ENCODE measurements around the gene SMIM29. TPM values are rescaled to one million over a fixed set of nuclear protein-coding genes. Genes with fewer than 3 reads are reported as not detected.
A peak's percentile ranks its signal among the peaks of the same experiment; 100 is the strongest.

SMIM29 gene
- total and polyA plus RNA-seq, 3 experiments from 2014 or later = 23.0 to 62.5 (median 26.0) TPM

DNA sequence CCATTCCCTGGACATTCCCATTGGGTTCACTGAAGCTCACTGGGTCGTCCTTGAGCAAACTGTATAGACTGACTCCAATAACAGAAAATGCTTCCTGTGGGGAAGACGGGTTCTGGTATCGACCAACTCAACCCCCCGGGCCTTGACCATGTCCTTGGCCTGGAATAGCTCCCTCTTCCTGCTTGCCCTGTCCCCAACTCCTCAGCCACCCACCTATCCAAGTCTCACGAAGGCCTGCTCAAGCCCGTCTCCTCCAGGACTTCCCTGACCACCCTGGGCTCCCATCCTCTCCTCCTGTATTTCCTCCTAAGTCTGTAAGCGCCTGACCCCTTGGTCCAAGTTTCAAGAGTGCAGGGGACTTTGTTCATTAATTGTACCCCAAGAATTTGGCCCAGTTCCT lies 14.9 kb downstream of the SMIM29 start:
- no peaks in the 10 kb centered on the region for H3K9me3 Mint-ChIP-seq
- Histone ChIP-seq H3K4me3 (ENCODE audit: low read length) (no peak overlapping the region), H3K27ac (ENCODE audit: low read depth, low read length) (no peak overlapping the region), H3K4me1 (ENCODE audit: insufficient read depth, low read length) (peaks cover 14% of the 10 kb centered on the region), H3K36me3 (ENCODE audit: insufficient read depth, low read length) (no peaks in the 10 kb centered on the region), H3K9me3 (ENCODE audit: low read length) (no peaks in the 10 kb centered on the region), H3K27me3 (ENCODE audit: insufficient read depth, low read length, poor library complexity, severe bottlenecking) (no peaks in the 10 kb centered on the region)
- CTCF ChIA-PET = interaction anchor here (1.3 kb wide), 1 partner anchor 192 kb away, joined by 3 read pairs; the partner anchor contains the start of gene RPS10
- no peaks in the 10 kb centered on the region for H3K27me3 Mint-ChIP-seq
- no peak for DNase-seq
- H3K36me3 Mint-ChIP-seq = peaks cover 0 to 8% (median 0%) of the 10 kb centered on the region in 3 donors
- H3K4me1 Mint-ChIP-seq = peaks cover 15 to 24% (median 19%) of the 10 kb centered on the region in 3 donors
- peak overlapping the region in 7 of 8 donors; percentile 51 to 95 (median 74) for H3K27ac Mint-ChIP-seq
- POLR2A ChIA-PET = interaction anchor here (0.5 to 0.6 kb wide), 2 partner anchors 14 to 88 kb away, joined by 3 read pairs; partner anchors contain the start of gene GRM4
- H3K4me3 Mint-ChIP-seq = peak overlapping the region in 5 of 7 donors; percentile 21 to 84 (median 53)

- POLR2A ChIA-PET = no interaction called here
- Histone ChIP-seq H3K9me3 (ENCODE audit: low read length) (no peaks in the 10 kb centered on the region), H3K27ac (ENCODE audit: low read depth, low read length) (no peak overlapping the region), H3K4me1 (ENCODE audit: insufficient read depth, low read length) (peaks cover 5% of the 10 kb centered on the region), H3K27me3 (ENCODE audit: insufficient read depth, low read length, poor library complexity, severe bottlenecking) (no peaks in the 10 kb centered on the region), H3K36me3 (ENCODE audit: insufficient read depth, low read length) (no peaks in the 10 kb centered on the region), H3K4me3 (ENCODE audit: low read length) (no peak overlapping the region)
- Mint-ChIP-seq H3K27me3 (no peaks in the 10 kb centered on the region), H3K27ac (peak overlapping the region in 6 of 8 donors; percentile 16 to 83 (median 64)), H3K36me3 (peaks cover 0 to 6% (median 0%) of the 10 kb centered on the region in 3 donors), H3K9me3 (no peaks in the 10 kb centered on the region), H3K4me1 (peaks cover 8 to 16% (median 11%) of the 10 kb centered on the region in 3 donors), H3K4me3 (peak overlapping the region in 2 of 7 donors; percentile 8 to 84)
- no peak for DNase-seq
- CTCF ChIA-PET = interaction anchor here (0.7 kb wide), 1 partner anchor 17 kb away, joined by 3 read pairs; no protein-coding TSS in a partner anchor
These were observed 15.9 kb downstream of the SMIM29 start for GRCh38 chr6:34232901-34233300.

- no peaks in the 10 kb centered on the region for H3K36me3 ChIP-seq (ENCODE audit: insufficient read depth, low read length)
- Mint-ChIP-seq H3K4me1 (peaks cover 8 to 16% (median 11%) of the 10 kb centered on the region in 3 donors), H3K27ac (peak overlapping the region in 3 of 8 donors; percentile 13 to 93 (median 43)), H3K4me3 (no peak overlapping the region), H3K9me3 (no peaks in the 10 kb centered on the region), H3K36me3 (peaks cover 0 to 5% (median 0%) of the 10 kb centered on the region in 3 donors), H3K27me3 (no peaks in the 10 kb centered on the region)
- no peaks in the 10 kb centered on the region for H3K9me3 ChIP-seq (ENCODE audit: low read length)
- peaks cover 5% of the 10 kb centered on the region for H3K4me1 ChIP-seq (ENCODE audit: insufficient read depth, low read length)
- H3K27me3 ChIP-seq (ENCODE audit: insufficient read depth, low read length, poor library complexity, severe bottlenecking) = no peaks in the 10 kb centered on the region
- ChIA-PET CTCF (interaction anchor here (0.7 to 1.3 kb wide), 2 partner anchors 18 to 36 kb away, joined by 3 to 4 read pairs; no protein-coding TSS in a partner anchor), POLR2A (no interaction called here)
- no peak overlapping the region for H3K4me3 ChIP-seq (ENCODE audit: low read length)
- no peak overlapping the region for H3K27ac ChIP-seq (ENCODE audit: low read depth, low read length)
- no peak for DNase-seq
These were observed 17.1 kb downstream of the SMIM29 start for GRCh38 chr6:34231566-34232336.

DNA sequence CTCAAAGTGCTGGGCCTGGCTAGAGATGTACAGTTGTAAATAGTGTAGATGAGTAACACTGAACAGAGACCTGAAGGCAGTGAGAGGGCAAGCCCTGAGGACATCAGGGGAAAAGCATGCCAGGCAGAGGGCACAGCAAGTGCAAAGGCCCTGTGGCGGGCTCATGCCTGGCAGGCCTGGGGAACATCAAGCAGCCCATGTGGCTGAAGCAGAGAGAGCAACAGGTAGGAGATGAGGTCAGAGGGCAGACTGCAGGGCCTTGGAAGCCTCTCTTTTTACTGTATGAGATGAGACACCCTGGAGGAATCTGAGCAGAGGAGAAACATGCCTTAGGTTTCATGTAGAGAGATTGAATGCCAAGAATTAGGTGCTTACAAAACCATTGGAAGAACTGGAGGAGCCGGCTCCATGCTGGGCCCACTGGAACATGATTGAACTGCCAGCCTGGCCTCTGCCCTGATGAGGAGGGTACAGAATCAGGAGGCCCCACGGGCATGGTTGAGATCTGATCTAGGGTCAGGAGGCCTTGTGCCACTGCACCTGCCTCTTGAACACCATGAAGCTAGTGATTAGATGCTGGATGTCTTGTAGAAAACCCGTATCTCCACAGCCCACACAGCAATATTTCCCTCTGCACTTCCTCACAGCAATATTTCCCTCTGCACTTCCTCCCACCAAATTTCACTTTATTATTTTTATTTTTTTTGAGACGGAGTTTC lies 18.0 kb downstream of the SMIM29 start:
- Histone ChIP-seq H3K27ac (ENCODE audit: low read depth, low read length) (no peak overlapping the region), H3K36me3 (ENCODE audit: insufficient read depth, low read length) (no peaks in the 10 kb centered on the region), H3K4me3 (ENCODE audit: low read length) (no peak overlapping the region), H3K4me1 (ENCODE audit: insufficient read depth, low read length) (no peaks in the 10 kb centered on the region), H3K9me3 (ENCODE audit: low read length) (no peaks in the 10 kb centered on the region), H3K27me3 (ENCODE audit: insufficient read depth, low read length, poor library complexity, severe bottlenecking) (no peaks in the 10 kb centered on the region)
- Mint-ChIP-seq H3K36me3 (peaks cover 0 to under 1% (median 0%) of the 10 kb centered on the region in 3 donors), H3K27me3 (no peaks in the 10 kb centered on the region), H3K9me3 (no peaks in the 10 kb centered on the region), H3K4me3 (peak overlapping the region in 1 of 7 donors; percentile 51), H3K4me1 (peaks cover 4 to 7% (median 7%) of the 10 kb centered on the region in 3 donors), H3K27ac (peak overlapping the region in 3 of 8 donors; percentile 2 to 60 (median 32))
- no peak for DNase-seq
- ChIA-PET POLR2A (no interaction called here), CTCF (interaction anchor here (1.3 kb wide), 1 partner anchor 19 kb away, joined by 4 read pairs; no protein-coding TSS in a partner anchor)

- H3K9me3 ChIP-seq (ENCODE audit: low read length) = no peaks in the 10 kb centered on the region
- no peak overlapping the region for H3K27ac ChIP-seq (ENCODE audit: low read depth, low read length)
- H3K27me3 Mint-ChIP-seq = no peaks in the 10 kb centered on the region
- H3K36me3 Mint-ChIP-seq = no peaks in the 10 kb centered on the region
- H3K4me3 ChIP-seq (ENCODE audit: low read length) = no peak overlapping the region
- H3K4me3 Mint-ChIP-seq = peak overlapping the region in 1 of 7 donors; percentile 42
- H3K27ac Mint-ChIP-seq = peak overlapping the region in 1 of 8 donors; percentile 60
- POLR2A ChIA-PET = no interaction called here
- no peaks in the 10 kb centered on the region for H3K27me3 ChIP-seq (ENCODE audit: insufficient read depth, low read length, poor library complexity, severe bottlenecking)
- CTCF ChIA-PET = interaction anchor here (1.2 to 1.3 kb wide), 2 partner anchors 15 to 20 kb away, joined by 3 to 5 read pairs; no protein-coding TSS in a partner anchor
- H3K9me3 Mint-ChIP-seq = no peaks in the 10 kb centered on the region
- H3K4me1 ChIP-seq (ENCODE audit: insufficient read depth, low read length) = no peaks in the 10 kb centered on the region
- no peak for DNase-seq
- no peaks in the 10 kb centered on the region for H3K36me3 ChIP-seq (ENCODE audit: insufficient read depth, low read length)
- peaks cover 4 to 7% (median 6%) of the 10 kb centered on the region in 3 donors for H3K4me1 Mint-ChIP-seq
These were observed 18.9 kb downstream of the SMIM29 start for GRCh38 chr6:34229877-34230276.

- CTCF ChIA-PET = interaction anchor here (1.1 kb wide), 1 partner anchor 31 kb away, joined by 3 read pairs; no protein-coding TSS in a partner anchor
These were observed 20.9 kb downstream of the SMIM29 start for GRCh38 chr6:34227761-34228421.

DNA sequence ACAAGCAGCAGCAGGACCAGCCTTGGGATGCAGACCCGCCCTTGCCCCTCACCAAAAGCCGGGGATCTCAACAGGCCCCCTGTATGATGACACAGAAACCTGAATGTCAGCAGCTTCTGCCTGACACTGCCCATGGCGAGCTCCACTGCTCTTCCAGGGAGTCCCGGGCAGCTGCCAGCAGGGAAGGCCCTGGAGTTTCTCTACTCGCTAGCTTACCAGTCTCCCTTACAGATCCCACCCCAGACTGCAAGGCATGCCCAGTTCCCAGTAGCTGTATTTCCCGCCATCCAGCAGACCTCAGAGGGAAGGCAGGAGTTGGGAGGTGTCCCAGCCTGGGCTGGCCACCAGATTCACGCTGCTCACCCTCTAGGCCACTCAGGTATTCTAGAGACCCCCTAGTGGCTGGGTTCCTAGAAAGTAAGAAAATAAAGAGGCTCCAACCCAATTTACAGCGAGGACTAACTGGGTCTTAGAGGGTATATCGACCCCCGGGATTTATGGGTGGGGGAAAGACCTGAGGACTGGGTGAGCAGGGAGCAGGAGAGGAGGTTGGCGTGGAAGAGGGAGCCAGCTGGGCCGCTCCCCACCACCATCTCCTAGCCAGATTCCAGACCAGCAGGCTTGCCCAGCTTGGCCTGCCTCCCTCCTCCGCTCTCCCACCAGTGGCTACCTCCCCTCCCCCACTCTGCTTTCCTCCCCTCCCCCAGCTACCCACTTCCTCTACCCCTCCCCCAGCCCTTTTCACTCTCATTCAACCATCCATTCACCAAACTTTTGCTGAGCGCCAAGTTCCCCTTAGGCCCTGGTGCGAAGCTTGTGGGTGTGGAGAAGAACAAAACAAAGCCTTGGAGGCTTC lies 21.8 kb downstream of the SMIM29 start:
- Histone ChIP-seq H3K27me3 (ENCODE audit: insufficient read depth, low read length, poor library complexity, severe bottlenecking) (no peaks in the 10 kb centered on the region), H3K4me1 (ENCODE audit: insufficient read depth, low read length) (peaks cover 15% of the 10 kb centered on the region), H3K9me3 (ENCODE audit: low read length) (no peaks in the 10 kb centered on the region), H3K36me3 (ENCODE audit: insufficient read depth, low read length) (no peaks in the 10 kb centered on the region), H3K27ac (ENCODE audit: low read depth, low read length) (no peak overlapping the region), H3K4me3 (ENCODE audit: low read length) (no peak overlapping the region)
- H3K27me3 Mint-ChIP-seq = no peaks in the 10 kb centered on the region
- H3K36me3 Mint-ChIP-seq = no peaks in the 10 kb centered on the region
- peak overlapping the region in 1 of 7 donors; percentile 70 for H3K4me3 Mint-ChIP-seq
- H3K9me3 Mint-ChIP-seq = no peaks in the 10 kb centered on the region
- ChIA-PET POLR2A (no interaction called here), CTCF (interaction anchor here (1.1 kb wide), 1 partner anchor 30 kb away, joined by 3 read pairs; no protein-coding TSS in a partner anchor)
- peaks cover 6 to 20% (median 8%) of the 10 kb centered on the region in 3 donors for H3K4me1 Mint-ChIP-seq
- H3K27ac Mint-ChIP-seq = peak overlapping the region in 3 of 8 donors; percentile 72 to 86 (median 80)
- DNase-seq = peak in 1 of 5 donors; percentile 33

More at GRCh38 chr6:34227761-34228421, 20.9 kb downstream of the SMIM29 start:
- H3K27me3 Mint-ChIP-seq = no peaks in the 10 kb centered on the region
- Histone ChIP-seq H3K4me3 (ENCODE audit: low read length) (no peak overlapping the region), H3K27ac (ENCODE audit: low read depth, low read length) (no peak overlapping the region), H3K4me1 (ENCODE audit: insufficient read depth, low read length) (peaks cover 15% of the 10 kb centered on the region), H3K36me3 (ENCODE audit: insufficient read depth, low read length) (no peaks in the 10 kb centered on the region), H3K27me3 (ENCODE audit: insufficient read depth, low read length, poor library complexity, severe bottlenecking) (no peaks in the 10 kb centered on the region), H3K9me3 (ENCODE audit: low read length) (no peaks in the 10 kb centered on the region)
- DNase-seq = peak in 1 of 5 donors; percentile 19
- H3K4me1 Mint-ChIP-seq = peaks cover 5 to 19% (median 8%) of the 10 kb centered on the region in 3 donors
- no peaks in the 10 kb centered on the region for H3K9me3 Mint-ChIP-seq
- no peaks in the 10 kb centered on the region for H3K36me3 Mint-ChIP-seq
- H3K27ac Mint-ChIP-seq = peak overlapping the region in 1 of 8 donors; percentile 27
- POLR2A ChIA-PET = interaction anchor here (0.7 kb wide), 1 partner anchor 1386 kb away, joined by 3 read pairs; no protein-coding TSS in a partner anchor
- no peak overlapping the region for H3K4me3 Mint-ChIP-seq
